SHP77 (cell line): Measurements from ENCODE around the gene ADCY9.
"Not testable (repeated sequence)": the region's sequence is repeated elsewhere in the genome, so short reads cannot be mapped to it uniquely, and the experiment has no call there.

Experiments
- DNase-seq, 2 experiments: peaks; one replicate each; lab custom pipeline; 2025; lab: John Stamatoyannopoulos, UW

ADCY9 gene

DNA sequence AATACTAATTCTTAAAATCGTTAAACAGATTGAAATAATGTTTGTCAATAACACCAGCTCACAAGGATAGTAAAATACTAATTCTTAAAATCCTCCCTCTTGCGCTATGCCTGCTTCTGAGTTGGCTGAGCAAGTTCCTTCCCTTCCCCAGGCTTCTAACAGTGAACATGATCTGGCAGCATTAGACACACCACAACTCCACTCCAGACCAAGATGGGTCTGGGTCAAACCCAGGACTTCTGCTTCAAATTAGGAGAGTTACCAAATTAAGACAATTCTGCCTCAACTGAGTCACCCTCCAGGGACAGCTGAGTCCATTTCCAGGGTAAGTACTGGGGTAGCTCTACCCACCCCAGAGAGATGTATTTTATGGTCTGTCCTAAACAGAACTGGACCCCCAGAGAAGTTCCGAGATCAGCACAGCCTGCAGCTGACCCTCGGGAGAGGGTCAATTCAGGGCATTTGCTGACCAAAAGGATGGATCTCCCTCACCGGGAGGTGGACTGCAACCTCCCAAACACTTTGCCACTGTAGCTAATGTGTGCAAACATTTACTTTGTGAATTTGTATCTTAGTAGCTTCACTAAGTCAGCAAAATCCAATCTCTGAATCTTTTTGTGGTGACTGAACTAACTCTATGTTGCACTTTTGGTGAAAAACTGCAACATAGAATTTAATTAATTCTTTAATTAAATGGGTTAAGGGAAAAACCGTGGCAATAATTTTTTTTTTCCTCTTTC lies 48.8 kb downstream of the ADCY9 start:
- DNase-seq: no peak

GRCh38 chr16:4064950-4065352 lies 51.3 kb downstream of the ADCY9 start:
- DNase-seq: peak; percentile 9 to 21

DNA sequence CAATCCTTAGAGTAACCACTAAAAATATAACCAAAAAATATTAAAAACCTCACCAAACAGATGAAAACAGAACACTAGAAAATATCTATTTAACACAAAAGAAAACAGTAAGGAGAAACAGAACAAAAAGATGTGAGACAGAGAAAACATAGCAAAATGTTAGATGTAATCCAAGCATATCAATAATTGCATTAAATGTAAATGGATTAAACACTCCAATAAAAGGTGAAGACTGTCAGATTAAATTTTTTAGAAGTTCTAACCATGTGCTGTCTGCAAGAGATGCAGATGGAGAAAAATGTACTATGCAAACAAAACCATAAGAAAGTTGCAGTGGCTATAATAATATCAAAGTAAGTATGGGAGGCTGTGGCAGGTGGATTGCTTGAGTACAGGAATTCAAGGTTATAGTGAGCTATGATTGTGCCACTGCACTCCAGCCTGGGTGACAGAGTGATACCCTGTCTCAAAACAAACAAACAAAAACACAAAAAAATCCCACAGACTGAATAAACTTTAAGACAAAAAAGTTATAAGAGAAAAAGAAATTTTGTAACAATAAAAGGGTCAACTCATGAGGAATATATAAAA lies 53.9 kb downstream of the ADCY9 start:
- DNase-seq: no peak

GRCh38 chr16:4060823-4061222 lies 55.4 kb downstream of the ADCY9 start:
- no peak for DNase-seq

GRCh38 chr16:4060009-4060408 lies 56.2 kb downstream of the ADCY9 start:
- no peak for DNase-seq

DNA sequence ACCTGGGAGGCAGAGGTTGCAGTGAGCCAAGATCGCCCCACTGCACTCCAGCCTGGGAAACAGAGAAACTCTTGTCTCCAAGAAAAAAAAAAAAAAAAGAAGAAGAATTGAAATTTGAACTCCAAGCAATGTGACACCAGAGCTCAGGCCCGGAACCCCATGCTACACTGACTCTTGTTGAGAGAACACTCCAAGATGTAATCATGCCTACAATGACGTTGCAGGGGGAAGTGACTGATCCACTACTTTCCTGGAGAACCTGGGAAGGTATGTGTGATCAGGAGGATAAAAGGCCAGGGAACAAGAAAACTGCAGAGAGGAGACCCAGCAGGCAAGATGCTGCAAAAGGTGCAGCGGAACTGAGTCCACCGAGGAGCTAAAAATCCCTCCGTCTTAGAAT lies 57.9 kb downstream of the ADCY9 start:
- no peak for DNase-seq

GRCh38 chr16:4057439-4057877 lies 58.8 kb downstream of the ADCY9 start:
- DNase-seq: no peak

DNA sequence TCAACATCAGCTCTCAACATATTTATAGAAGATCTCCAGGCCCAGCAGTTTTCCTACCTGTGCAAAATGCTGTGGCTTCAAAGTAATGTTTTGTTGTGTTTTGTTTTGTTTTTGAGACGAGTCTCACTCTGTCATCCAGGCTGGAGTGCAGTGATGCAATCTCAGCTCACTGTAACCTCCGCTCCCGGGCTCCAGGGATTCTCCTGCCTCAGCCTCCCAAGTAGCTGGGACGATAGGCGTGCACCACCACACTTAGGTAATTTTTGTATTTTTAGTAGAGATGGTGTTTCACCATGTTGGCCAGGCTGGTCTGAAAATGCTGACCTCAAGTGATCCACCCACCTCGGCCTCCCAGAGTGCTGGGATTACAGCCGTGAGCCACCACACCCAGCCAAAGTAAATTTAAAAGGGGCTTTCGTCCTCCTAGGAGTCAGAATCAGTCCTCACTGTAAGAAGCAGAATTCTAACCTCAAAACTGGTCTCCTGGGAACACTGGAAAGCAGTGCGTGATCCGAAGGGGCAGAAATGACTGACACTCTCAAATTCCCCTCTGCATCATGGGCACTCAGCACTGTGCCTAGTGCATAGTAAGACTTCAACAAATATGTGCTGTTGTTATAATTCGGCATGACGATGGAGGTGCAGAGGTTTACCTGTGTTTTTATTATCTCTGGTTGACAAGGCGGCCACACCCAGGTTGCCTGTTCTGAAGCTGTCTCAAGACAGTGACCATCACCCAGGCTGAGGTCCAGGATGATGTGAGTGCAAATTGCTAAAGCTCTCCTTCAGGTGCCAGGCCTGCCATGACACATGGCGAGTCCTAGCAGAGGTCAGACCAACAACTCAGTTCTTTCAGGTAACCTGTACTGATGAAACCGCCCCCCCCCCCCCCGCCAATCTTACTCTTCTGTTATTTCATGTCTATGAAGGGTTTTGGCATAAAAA lies 59.8 kb downstream of the ADCY9 start:
- no peak for DNase-seq

DNA sequence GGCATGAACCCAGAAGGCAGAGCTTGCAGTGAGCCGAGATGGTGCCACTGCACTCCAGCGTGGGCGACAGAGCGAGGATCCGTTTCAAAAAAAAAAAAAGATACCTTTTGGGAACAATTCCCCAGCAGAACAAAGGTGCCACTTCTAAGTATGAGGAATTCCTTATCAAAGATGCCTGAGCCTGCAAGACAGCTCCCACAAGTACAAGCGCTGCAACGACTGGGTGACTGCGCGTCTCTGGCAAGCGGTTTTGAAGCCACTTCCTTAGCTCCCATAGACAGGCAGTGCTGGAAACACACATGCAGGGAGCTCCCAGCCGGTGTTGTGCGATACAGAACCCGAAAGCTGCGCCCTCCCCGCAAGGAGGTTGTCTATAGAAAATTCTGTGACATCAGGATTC lies 60.5 kb downstream of the ADCY9 start:
- no peak for DNase-seq

DNA sequence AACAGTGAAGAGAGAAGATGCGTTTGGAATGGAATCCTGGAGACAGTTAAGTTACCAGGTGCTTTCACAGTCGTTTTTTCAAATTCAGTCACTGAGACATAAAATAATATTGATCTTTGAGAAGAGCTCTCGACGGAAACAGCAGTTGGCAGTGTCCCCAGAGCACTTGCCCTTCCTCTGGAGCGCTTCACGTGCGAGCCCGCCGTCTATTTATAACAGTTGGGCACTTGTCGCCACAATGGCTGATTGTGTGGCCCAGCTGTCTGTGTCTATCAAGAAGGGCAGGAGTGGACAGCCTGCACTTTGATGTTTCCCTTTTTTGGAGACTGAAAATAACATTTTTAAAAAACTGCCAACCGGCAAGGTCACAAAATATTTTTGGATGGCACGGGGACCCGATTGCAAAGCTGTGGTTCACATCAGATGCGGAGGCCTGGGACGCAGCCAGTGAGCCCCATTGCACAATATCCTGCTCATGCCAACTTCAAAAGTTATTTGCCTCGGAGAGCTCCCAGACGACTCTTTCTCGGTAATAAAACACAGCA lies 62.9 kb downstream of the ADCY9 start:
- DNase-seq: peak; percentile 94

GRCh38 chr16:4052801-4053293 lies 63.4 kb downstream of the ADCY9 start:
- peak; percentile 32 to 39 for DNase-seq

- no peak for DNase-seq
Observed at GRCh38 chr16:4052096-4052495, 64.1 kb downstream of the ADCY9 start.

DNA sequence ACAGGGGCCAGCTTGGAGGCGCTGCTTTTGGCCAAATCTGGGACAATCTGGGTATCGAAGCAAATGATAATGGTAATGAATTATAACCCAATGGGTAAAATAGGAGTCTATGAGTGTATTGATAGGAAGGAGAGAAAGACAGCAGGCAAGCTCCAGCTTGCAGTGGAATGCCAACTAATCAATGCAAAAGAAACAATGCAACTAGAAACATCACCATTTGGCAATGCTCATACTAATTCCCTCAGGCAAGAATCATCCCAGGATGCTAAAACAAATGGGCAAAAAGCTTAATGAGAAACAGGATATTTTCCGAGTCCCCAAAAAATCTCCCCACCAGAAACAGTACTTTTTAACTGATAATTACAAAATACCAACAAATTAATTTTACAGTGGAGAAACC lies 64.7 kb downstream of the ADCY9 start:
- no peak for DNase-seq

DNA sequence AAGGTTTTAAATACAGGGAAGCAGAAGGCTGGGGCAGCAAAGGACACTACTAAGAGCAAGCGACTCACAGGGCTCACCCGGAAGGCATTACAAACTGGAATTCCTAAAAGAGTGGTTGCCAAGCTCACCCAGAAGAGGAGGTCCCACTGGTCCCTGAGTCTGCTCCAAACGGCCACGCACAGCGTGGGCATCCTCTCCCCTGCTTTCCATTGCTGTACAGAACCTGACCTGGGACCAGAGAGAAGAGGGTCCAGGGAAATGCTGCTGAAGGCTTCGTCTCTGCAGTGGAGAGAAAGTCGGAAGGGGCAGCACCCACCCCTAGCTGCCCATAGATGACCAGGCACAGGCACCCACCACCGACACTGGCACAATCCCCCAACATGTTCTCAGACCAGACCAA lies 67.2 kb downstream of the ADCY9 start:
- no peak for DNase-seq

GRCh38 chr16:4048481-4048880 lies 67.8 kb downstream of the ADCY9 start:
- no peak for DNase-seq

DNA sequence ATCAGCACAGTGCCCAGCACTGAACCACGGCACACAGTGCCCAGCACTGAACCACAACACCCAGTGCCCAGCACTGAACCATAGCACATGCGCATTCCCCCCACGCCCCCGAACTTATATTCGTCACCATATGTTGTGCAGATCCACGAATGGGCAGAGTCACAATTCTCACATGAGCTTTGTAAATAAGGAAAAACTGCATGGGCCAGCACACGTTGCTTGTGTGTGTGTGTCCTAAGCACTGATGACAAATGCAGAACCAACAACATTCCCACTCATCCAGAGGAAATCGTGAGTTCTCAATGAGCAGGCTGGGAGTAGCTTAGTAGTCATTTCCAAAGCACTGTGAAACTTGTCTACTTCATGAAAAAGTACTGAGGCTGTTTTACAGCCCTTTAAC lies 70.0 kb downstream of the ADCY9 start:
- DNase-seq: no peak

DNA sequence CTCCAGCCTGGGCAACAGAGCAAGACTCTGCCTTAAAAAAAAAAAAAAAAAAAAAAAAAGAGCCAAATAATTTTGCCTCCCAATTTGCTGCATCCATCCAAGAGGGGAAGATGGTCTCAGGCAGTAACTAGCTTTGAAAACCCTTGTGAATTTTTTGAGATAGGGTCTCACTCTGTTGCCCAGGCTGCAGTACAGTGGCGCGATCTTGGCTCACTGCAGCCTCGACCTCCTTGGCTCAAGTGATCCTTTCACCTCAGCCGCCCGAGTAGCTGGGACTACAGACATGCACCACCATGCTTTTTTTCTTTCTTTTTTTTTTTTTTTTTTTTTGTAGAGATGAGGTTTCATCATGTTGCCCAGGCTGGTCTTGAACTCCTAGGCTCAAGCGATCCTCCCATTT lies 70.7 kb downstream of the ADCY9 start:
- not testable (repeated sequence) for DNase-seq

DNA sequence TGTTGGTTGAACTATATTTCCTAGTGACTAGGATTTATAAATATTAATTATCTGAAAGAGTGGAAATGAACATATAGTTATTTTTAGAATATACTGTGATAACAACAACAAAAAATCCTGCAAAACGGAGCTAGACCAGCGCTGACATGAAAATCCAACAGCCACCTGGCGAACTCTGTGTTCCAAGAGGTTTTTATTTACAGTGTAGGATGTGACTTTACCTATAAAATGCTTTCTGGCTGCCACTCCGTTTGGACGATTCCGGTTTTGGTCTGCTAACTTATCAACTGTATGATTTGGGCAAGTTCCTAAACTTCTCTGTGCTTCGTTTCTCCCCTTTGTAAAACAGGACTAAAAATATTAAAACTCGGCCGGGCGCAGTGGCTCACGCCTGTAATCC lies 73.7 kb downstream of the ADCY9 start:
- no peak for DNase-seq

DNA sequence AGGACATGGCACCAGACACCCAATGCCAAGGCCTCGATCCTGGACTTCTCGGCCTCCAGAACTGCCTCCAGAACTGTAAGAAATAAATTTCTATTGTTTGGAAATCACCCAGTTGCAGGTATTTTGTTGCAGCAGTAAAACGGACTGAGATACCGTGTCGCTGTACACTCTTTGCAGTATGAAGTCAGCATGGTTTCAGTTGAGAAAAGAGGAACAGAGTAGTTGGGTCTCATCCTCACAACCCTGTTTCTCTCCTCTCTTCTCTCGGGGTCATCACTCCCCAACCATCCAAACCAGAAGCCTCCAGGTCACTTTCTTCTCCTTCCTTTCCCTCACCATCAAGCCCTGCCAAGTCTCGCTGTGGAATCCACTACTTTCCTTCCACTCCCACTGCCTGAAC lies 77.8 kb downstream of the ADCY9 start:
- DNase-seq: no peak

- DNase-seq: not testable (repeated sequence)
Observed at GRCh38 chr16:4036952-4037351, 79.3 kb downstream of the ADCY9 start.

GRCh38 chr16:4034963-4035362 lies 81.3 kb downstream of the ADCY9 start:
- no peak for DNase-seq

GRCh38 chr16:4033951-4034350 lies 82.3 kb downstream of the ADCY9 start:
- DNase-seq: no peak
